Measurements from ENCODE around the gene MMP13.

MMP13 gene

GRCh38 chr11:102955624-102956023, at the start of gene MMP13:
MMP13 (minus strand) TSS chr11:102955732; CDS start chr11:102955705, 27 bp downstream.
- TF ChIP-seq GATA3 (IDR thresholded peaks at IDR 0.05; ENCODE audit: low read depth, low read length): no peak
- TF ChIP-seq GATA2 (IDR thresholded peaks at IDR 0.05; ENCODE audit: low read depth, low read length): no peak

GRCh38 chr11:102994105-102994504, 38.6 kb upstream of the MMP13 start:
- TF ChIP-seq GATA2 (IDR thresholded peaks at IDR 0.05; ENCODE audit: low read depth, low read length) (no peak), GATA3 (IDR thresholded peaks at IDR 0.05; ENCODE audit: low read depth, low read length) (no peak)

- no peak for TF ChIP-seq GATA3 (IDR thresholded peaks at IDR 0.05; ENCODE audit: low read depth, low read length)
- TF ChIP-seq GATA2 (IDR thresholded peaks at IDR 0.05; ENCODE audit: low read depth, low read length): no peak
These were observed 36.2 kb upstream of the MMP13 start for GRCh38 chr11:102991776-102992175.

- TF ChIP-seq GATA3 (IDR thresholded peaks at IDR 0.05; ENCODE audit: low read depth, low read length): no peak
- TF ChIP-seq GATA2 (IDR thresholded peaks at IDR 0.05; ENCODE audit: low read depth, low read length): no peak
These were observed 34.6 kb upstream of the MMP13 start for GRCh38 chr11:102990145-102990544.

- no peak for TF ChIP-seq GATA3 (IDR thresholded peaks at IDR 0.05; ENCODE audit: low read depth, low read length)
- TF ChIP-seq GATA2 (IDR thresholded peaks at IDR 0.05; ENCODE audit: low read depth, low read length): no peak
These were observed 34.0 kb upstream of the MMP13 start for GRCh38 chr11:102989379-102990047.

GRCh38 chr11:102986815-102987214, 31.3 kb upstream of the MMP13 start:
- TF ChIP-seq GATA2 (IDR thresholded peaks at IDR 0.05; ENCODE audit: low read depth, low read length): no peak
- no peak for TF ChIP-seq GATA3 (IDR thresholded peaks at IDR 0.05; ENCODE audit: low read depth, low read length)

DNA sequence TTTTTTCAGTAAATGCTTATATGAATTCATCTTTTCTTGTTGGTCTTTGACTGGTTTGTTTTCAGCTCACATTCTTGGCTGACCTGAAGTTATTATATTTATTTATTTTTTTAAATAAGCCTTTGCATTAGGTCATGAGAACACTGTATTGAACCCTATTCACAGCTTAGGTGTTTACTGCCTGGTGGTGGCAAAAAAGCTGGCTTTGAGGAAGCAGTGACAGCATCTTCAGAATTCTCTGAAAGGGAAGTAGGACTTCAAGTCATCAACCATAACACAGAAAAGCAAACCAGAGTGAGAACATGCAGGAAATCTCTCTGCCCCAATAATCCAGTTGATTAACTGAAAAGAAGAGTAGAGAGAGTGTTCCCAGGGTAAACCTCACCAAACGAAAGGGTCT, 30.3 kb upstream of the MMP13 start:
- TF ChIP-seq GATA2 (IDR thresholded peaks at IDR 0.05; ENCODE audit: low read depth, low read length) (no peak), GATA3 (IDR thresholded peaks at IDR 0.05; ENCODE audit: low read depth, low read length) (no peak)

GRCh38 chr11:102983486-102983885, 28.0 kb upstream of the MMP13 start:
- TF ChIP-seq GATA2 (IDR thresholded peaks at IDR 0.05; ENCODE audit: low read depth, low read length) (no peak), GATA3 (IDR thresholded peaks at IDR 0.05; ENCODE audit: low read depth, low read length) (no peak)

- TF ChIP-seq GATA2 (IDR thresholded peaks at IDR 0.05; ENCODE audit: low read depth, low read length) (no peak), GATA3 (IDR thresholded peaks at IDR 0.05; ENCODE audit: low read depth, low read length) (no peak)
These were observed 25.9 kb upstream of the MMP13 start for GRCh38 chr11:102981324-102981910.

DNA sequence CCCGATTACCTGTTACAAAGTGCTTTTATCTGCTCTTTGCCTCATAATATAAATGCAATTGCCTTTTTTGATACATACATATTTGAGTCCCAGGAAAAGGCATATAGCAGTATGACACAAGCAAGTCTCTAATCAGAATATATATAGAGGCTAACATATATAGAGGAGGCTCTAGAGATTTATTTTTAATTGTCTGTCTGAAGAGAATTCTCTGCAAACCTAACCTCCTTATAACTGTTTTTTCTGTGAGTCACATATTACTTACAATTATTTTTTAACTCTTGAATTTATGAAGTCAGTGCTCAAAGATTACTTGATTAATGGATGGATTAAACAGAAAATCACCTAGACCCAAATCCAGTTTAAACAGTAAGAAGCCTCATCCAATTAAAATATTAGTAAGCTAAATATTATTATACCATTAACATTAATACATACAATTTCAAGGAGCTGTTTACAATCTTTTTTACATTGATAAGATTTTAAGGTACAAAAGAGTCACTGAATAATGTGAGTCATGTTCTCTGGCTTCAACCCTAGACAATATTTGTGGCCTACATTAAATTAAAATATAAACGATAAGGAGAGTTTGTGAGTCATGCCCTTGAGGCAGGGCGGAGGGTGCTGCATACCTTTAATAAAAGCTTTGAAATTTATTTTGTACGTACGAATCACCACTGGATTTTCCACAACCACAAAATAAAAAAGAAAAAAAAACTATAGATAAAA, 19.2 kb upstream of the MMP13 start:
- no peak for TF ChIP-seq GATA2 (IDR thresholded peaks at IDR 0.05; ENCODE audit: low read depth, low read length)
- TF ChIP-seq GATA3 (IDR thresholded peaks at IDR 0.05; ENCODE audit: low read depth, low read length): no peak

DNA sequence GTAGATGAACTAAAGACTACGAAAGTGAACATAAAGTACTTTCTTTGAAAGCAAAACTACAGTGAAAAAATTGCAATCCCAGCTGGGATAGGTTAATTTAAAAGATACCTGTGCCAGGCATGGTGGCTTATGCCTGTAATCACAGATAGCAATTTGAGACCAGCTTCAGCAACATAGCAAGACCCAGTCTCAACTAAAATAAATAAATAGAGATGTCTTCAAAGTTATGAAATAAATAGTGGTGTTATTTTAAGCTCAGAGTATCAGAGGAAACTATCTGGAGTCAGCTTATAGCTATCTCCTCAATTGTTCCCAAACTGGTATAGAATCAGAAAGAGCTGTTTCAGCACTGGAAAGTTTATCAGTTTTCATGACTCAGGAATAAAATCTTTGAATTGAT, 17.3 kb upstream of the MMP13 start:
- TF ChIP-seq GATA3 (IDR thresholded peaks at IDR 0.05; ENCODE audit: low read depth, low read length) (no peak), GATA2 (IDR thresholded peaks at IDR 0.05; ENCODE audit: low read depth, low read length) (no peak)

GRCh38 chr11:102971766-102972165, 16.2 kb upstream of the MMP13 start:
- TF ChIP-seq GATA2 (IDR thresholded peaks at IDR 0.05; ENCODE audit: low read depth, low read length) (no peak), GATA3 (IDR thresholded peaks at IDR 0.05; ENCODE audit: low read depth, low read length) (no peak)

GRCh38 chr11:102967497-102967896, 12.0 kb upstream of the MMP13 start:
- TF ChIP-seq GATA2 (IDR thresholded peaks at IDR 0.05; ENCODE audit: low read depth, low read length): no peak
- TF ChIP-seq GATA3 (IDR thresholded peaks at IDR 0.05; ENCODE audit: low read depth, low read length): no peak

- TF ChIP-seq GATA2 (IDR thresholded peaks at IDR 0.05; ENCODE audit: low read depth, low read length) (no peak), GATA3 (IDR thresholded peaks at IDR 0.05; ENCODE audit: low read depth, low read length) (no peak)
These were observed 10.5 kb upstream of the MMP13 start for GRCh38 chr11:102966011-102966410.

- no peak for TF ChIP-seq GATA2 (IDR thresholded peaks at IDR 0.05; ENCODE audit: low read depth, low read length)
These were observed 9.3 kb upstream of the MMP13 start for GRCh38 chr11:102964867-102965266.

All from SH-SY5Y (cell line).